ENCODE measurements around the gene CPOX.

- no peak for TF ChIP-seq POLR2AphosphoS5 (IDR thresholded peaks at IDR 0.05)
- TF ChIP-seq CTCF (IDR thresholded peaks at IDR 0.05): no peak
- TF ChIP-seq POLR2A (IDR thresholded peaks at IDR 0.05): no peak
Observed at GRCh38 chr3:98555025-98555379, 38.4 kb downstream of the CPOX start.
